ENCODE data around the gene FBXW8.

The FBXW8 gene

GRCh38 chr12:117060929-117061305, 150.2 kb downstream of the FBXW8 start:
- no peak for DNase-seq

- no peak for DNase-seq
Measured at GRCh38 chr12:117061555-117062079, 150.9 kb downstream of the FBXW8 start.

GRCh38 chr12:117063162-117063911, 152.6 kb downstream of the FBXW8 start:
- DNase-seq = peak in 1 of 2 experiments; percentile 4

GRCh38 chr12:117064049-117064448, 153.3 kb downstream of the FBXW8 start:
- DNase-seq = no peak

GRCh38 chr12:117064596-117064995, 153.8 kb downstream of the FBXW8 start:
- DNase-seq = no peak

GRCh38 chr12:117067016-117067415, 156.3 kb downstream of the FBXW8 start:
- no peak for DNase-seq

GRCh38 chr12:117067638-117068037, 156.9 kb downstream of the FBXW8 start:
- DNase-seq = no peak

GRCh38 chr12:117068492-117068891, 157.7 kb downstream of the FBXW8 start:
- no peak for DNase-seq

GRCh38 chr12:117069101-117069797, 158.5 kb downstream of the FBXW8 start:
- no peak for DNase-seq

GRCh38 chr12:117069926-117070900, 159.5 kb downstream of the FBXW8 start:
- DNase-seq = no peak

- DNase-seq = no peak
Measured at GRCh38 chr12:117071009-117071408, 160.3 kb downstream of the FBXW8 start.

- no peak for DNase-seq
Measured at GRCh38 chr12:117072106-117072505, 161.4 kb downstream of the FBXW8 start.

GRCh38 chr12:117072736-117073490, 162.2 kb downstream of the FBXW8 start:
- no peak for DNase-seq

GRCh38 chr12:117073611-117074010, 162.9 kb downstream of the FBXW8 start:
- DNase-seq = no peak

GRCh38 chr12:117076410-117077372, 165.9 kb downstream of the FBXW8 start:
- no peak for DNase-seq

GRCh38 chr12:117079487-117079886, 168.7 kb downstream of the FBXW8 start:
- DNase-seq = no peak

GRCh38 chr12:117080661-117081144, 170.0 kb downstream of the FBXW8 start:
- DNase-seq = no peak

All from activated CD4-positive, alpha-beta T cell treated with anti-CD3 and anti-CD28 coated beads, Interleukin-2, amount 50 U/mL, for 4 hours (primary cell).